H1 (cell line): ENCODE data around the gene TMEM212. TPM values are rescaled to one million over a fixed set of nuclear protein-coding genes. Genes with fewer than 3 reads are reported as not detected.

Experiments
- CTCF ChIA-PET: fragments of 300-600 bp; sonication (Branson Sonifier 250); formaldehyde crosslinking; loops from one replicate; lab custom pipeline; 2021; ENCODE audit not compliant: partially characterized antibody; lab: Charles Lee
- POLR2A ChIA-PET: fragments of 300-600 bp; sonication (Branson Sonifier 250); formaldehyde crosslinking; loops from one replicate; lab custom pipeline; 2021; ENCODE audit warnings: inconsistent platforms; ENCODE audit not compliant: partially characterized antibody; lab: Charles Lee
- DNase-seq, 2 experiments: peaks; one replicate each; pipeline versions ENCODE4 v3.0.0 to v3.0.0-alpha.2; 2010 to 2022; ENCODE audit warnings: low spot score in 2 of 2, low read depth in 1 of 2, mixed read lengths in 1 of 2
- FAIRE-seq: peaks from 2 replicates; lab custom pipeline; 2011; peaks lifted over from hg19 to GRCh38; lab: Jason Lieb, UNC
- H2AFZ ChIP-seq: 2 replicates; pipeline ENCODE4 v1.8.1; 2012; ENCODE audit warnings: low read length, inconsistent platforms
- H2AK5ac ChIP-seq: 2 replicates; pipeline ENCODE4 v1.6.1; 2013; ENCODE audit warnings: low read depth, low read length
- H2BK120ac ChIP-seq: replicated peaks from 2 replicates; pipeline ENCODE3; 2013; ENCODE audit warnings: low read depth, low read length, inconsistent platforms
- H2BK12ac ChIP-seq: 2 replicates; pipeline ENCODE4 v1.6.1; 2013; ENCODE audit warnings: low read depth, low read length
- H2BK15ac ChIP-seq: 2 replicates; pipeline ENCODE4 v1.6.1; 2013; ENCODE audit warnings: low read length
- H2BK20ac ChIP-seq: 2 replicates; pipeline ENCODE4 v1.6.1; 2013; ENCODE audit warnings: low read length
- H2BK5ac ChIP-seq: 2 replicates; pipeline ENCODE4 v1.6.1; 2013; ENCODE audit warnings: low read depth, low read length
- H3K14ac ChIP-seq: 2 replicates; pipeline ENCODE4 v1.6.1; 2013; ENCODE audit warnings: inconsistent platforms; ENCODE audit not compliant: insufficient read length
- H3K18ac ChIP-seq: 2 replicates; pipeline ENCODE4 v1.6.1; 2013; ENCODE audit warnings: low read length; ENCODE audit errors: extremely low read depth
- H3K23ac ChIP-seq: 2 replicates; pipeline ENCODE4 v1.6.1; 2013; ENCODE audit warnings: inconsistent platforms; ENCODE audit not compliant: insufficient read length
- H3K23me2 ChIP-seq: 2 replicates; pipeline ENCODE4 v1.6.1; 2013; ENCODE audit warnings: low read depth, low read length
- H3K27ac ChIP-seq: 2 replicates; pipeline ENCODE4 v1.6.1; 2011; ENCODE audit warnings: low read depth, low read length, inconsistent platforms
- H3K27me3 ChIP-seq, 4 experiments: replicated peaks in 1 of 4; 1 replicate in 1 of 4; 2 replicates in 3 of 4; pipeline versions ENCODE4 v1.6.1 to v1.8.1; 2011 to 2013; ENCODE audit warnings: low read length in 3 of 4, mild to moderate bottlenecking in 3 of 4, inconsistent platforms in 2 of 4, mixed read lengths in 2 of 4, moderate library complexity in 1 of 4; ENCODE audit not compliant: control insufficient read depth in 3 of 4, insufficient read depth in 3 of 4; ENCODE audit errors: extremely low read depth in 1 of 4
- H3K36me3 ChIP-seq, 4 experiments: 2 replicates each; pipeline versions ENCODE4 v1.6.1 to v1.8.1; 2011 to 2013; ENCODE audit warnings: mild to moderate bottlenecking in 4 of 4, low read length in 3 of 4, moderate library complexity in 2 of 4, control low read depth in 1 of 4, inconsistent platforms in 1 of 4; ENCODE audit not compliant: insufficient read depth in 4 of 4, control insufficient read depth in 2 of 4
- H3K4ac ChIP-seq: replicated peaks from 2 replicates; pipeline ENCODE3; 2013; ENCODE audit warnings: low read length, low read depth, mixed read lengths, inconsistent platforms; ENCODE audit not compliant: insufficient read length
- H3K4me1 ChIP-seq, 4 experiments: replicated peaks in 1 of 4; 1 replicate in 1 of 4; 2 replicates in 3 of 4; pipeline versions ENCODE4 v1.6.1 to v1.8.1; 2011 to 2013; ENCODE audit warnings: low read length in 3 of 4, inconsistent platforms in 2 of 4, mixed read lengths in 1 of 4; ENCODE audit not compliant: insufficient read depth in 4 of 4, control insufficient read depth in 3 of 4
- H3K4me2 ChIP-seq, 2 experiments: 2 replicates each; pipeline versions ENCODE4 v1.6.1 to v1.8.1; 2011 to 2013; ENCODE audit warnings: low read depth in 2 of 2, low read length in 2 of 2, control low read depth in 1 of 2, inconsistent platforms in 1 of 2, mild to moderate bottlenecking in 1 of 2; ENCODE audit not compliant: insufficient read depth in 1 of 2
- H3K4me3 ChIP-seq, 4 experiments: fragments of 200-600, 300-600 bp in 1 of 4; sonication (generic), shearing (Covaris generic), sonication (Bioruptor Twin) in 1 of 4; 2 replicates each; pipeline versions ENCODE4 v1.5.1 to v1.8.1; 2011 to 2016; ENCODE audit warnings: low read length in 4 of 4, low read depth in 3 of 4, control low read depth in 2 of 4, inconsistent platforms in 2 of 4, mild to moderate bottlenecking in 2 of 4, mixed read lengths in 1 of 4, moderate library complexity in 1 of 4; ENCODE audit not compliant: insufficient read depth in 2 of 4; ENCODE audit errors: extremely low read depth in 1 of 4
- H3K56ac ChIP-seq: replicated peaks from 2 replicates; pipeline ENCODE3; 2013; ENCODE audit warnings: low read depth, mild to moderate bottlenecking, mixed read lengths, low read length, inconsistent platforms; ENCODE audit not compliant: insufficient read length
- H3K79me1 ChIP-seq: 2 replicates; pipeline ENCODE4 v1.6.1; 2013; ENCODE audit warnings: low read depth, low read length, control low read depth
- H3K79me2 ChIP-seq, 2 experiments: 2 replicates each; pipeline versions ENCODE4 v1.6.1 to v1.8.1; 2012 to 2013; ENCODE audit warnings: low read length in 2 of 2, mild to moderate bottlenecking in 2 of 2, inconsistent platforms in 1 of 2; ENCODE audit not compliant: insufficient read depth in 2 of 2, control insufficient read depth in 1 of 2
- H3K9ac ChIP-seq, 4 experiments: replicated peaks in 1 of 4; 1 replicate in 1 of 4; 2 replicates in 3 of 4; pipeline versions ENCODE4 v1.6.1 to v1.8.1; 2011 to 2013; ENCODE audit warnings: low read depth in 3 of 4, low read length in 3 of 4, control low read depth in 2 of 4, mild to moderate bottlenecking in 2 of 4, moderate library complexity in 2 of 4, inconsistent platforms in 1 of 4; ENCODE audit errors: extremely low read depth in 1 of 4
- H3K9me3 ChIP-seq, 2 experiments: 2 replicates each; pipeline versions ENCODE4 v1.6.1 to v1.8.1; 2012 to 2013; ENCODE audit warnings: mild to moderate bottlenecking in 2 of 2, moderate library complexity in 2 of 2, control low read depth in 1 of 2, inconsistent platforms in 1 of 2, low read depth in 1 of 2, low read length in 1 of 2, mixed read lengths in 1 of 2; ENCODE audit not compliant: insufficient read depth in 2 of 2
- H4K20me1 ChIP-seq, 2 experiments: replicated peaks in 1 of 2; 2 replicates each; pipeline versions ENCODE3 to v1.8.1; 2011 to 2013; ENCODE audit warnings: inconsistent platforms in 2 of 2, low read length in 2 of 2, mild to moderate bottlenecking in 1 of 2; ENCODE audit not compliant: insufficient read depth in 2 of 2, control insufficient read depth in 1 of 2
- H4K5ac ChIP-seq: 2 replicates; pipeline ENCODE4 v1.6.1; 2013; ENCODE audit warnings: low read length, low read depth, mixed read lengths, inconsistent platforms; ENCODE audit not compliant: insufficient read length
- H4K8ac ChIP-seq: 2 replicates; pipeline ENCODE4 v1.8.0; 2013; ENCODE audit warnings: mild to moderate bottlenecking, moderate library complexity, low read length, inconsistent platforms; ENCODE audit not compliant: insufficient read depth; ENCODE audit errors: extremely low read depth
- H4K91ac ChIP-seq: replicated peaks from 2 replicates; pipeline ENCODE3; 2013; ENCODE audit warnings: low read length, mixed read lengths, inconsistent platforms; ENCODE audit not compliant: insufficient read length
- ASH2L ChIP-seq: fragments of 200-600, 300-600 bp; sonication (generic); IDR thresholded peaks from one replicate; pipeline ENCODE4 v1.7.1; 2017; ENCODE audit warnings: low read length
- CBX5 ChIP-seq: fragments of 300-800, 300-1000 bp; sonication (generic); IDR thresholded peaks from 2 replicates; pipeline ENCODE4 v1.7.1; 2016; ENCODE audit warnings: antibody characterized with exemption, low read length, low read depth
- CHD2 ChIP-seq: IDR thresholded peaks from 2 replicates; pipeline ENCODE4 v1.6.1; 2012; ENCODE audit warnings: low read length, improper control_type of control experiment
- EGR1 ChIP-seq: IDR thresholded peaks from 2 replicates; pipeline ENCODE4 v1.6.1; 2011; ENCODE audit warnings: low read depth, low read length, borderline replicate concordance
- GABPA ChIP-seq: IDR thresholded peaks from 2 replicates; pipeline ENCODE4 v1.6.1; 2011; ENCODE audit warnings: mild to moderate bottlenecking, low read length, moderate library complexity, borderline replicate concordance; ENCODE audit not compliant: insufficient read depth
- KDM1A ChIP-seq: fragments of 200-600, 300-600 bp; sonication (generic); IDR thresholded peaks from 2 replicates; pipeline ENCODE4 v1.7.1; 2016; ENCODE audit warnings: mild to moderate bottlenecking, low read length, borderline replicate concordance
- RAD21 ChIP-seq, 2 experiments: IDR thresholded peaks in 1 of 2; conservative IDR thresholded peaks in 1 of 2; 2 replicates each; pipeline ENCODE4 v1.6.1; 2011; ENCODE audit warnings: low read depth in 2 of 2, low read length in 2 of 2, improper control_type of control experiment in 1 of 2, inconsistent platforms in 1 of 2, mild to moderate bottlenecking in 1 of 2, moderate library complexity in 1 of 2
- SP1 ChIP-seq: IDR thresholded peaks from 2 replicates; pipeline ENCODE4 v1.6.1; 2011; ENCODE audit warnings: low read depth, low read length
- TAF7 ChIP-seq: optimal IDR thresholded peaks from 2 replicates; pipeline ENCODE3; 2011; ENCODE audit warnings: low read depth, mild to moderate bottlenecking, inconsistent platforms, low read length, moderate library complexity, borderline replicate concordance
- WGBS, 2 experiments: shearing (Covaris generic) in 1 of 2; methylation state at CpG; one replicate each; pipeline versions ENCODE4 v1.1.6 to v1.1.7; 2013 to 2015; ENCODE audit warnings: low lambda C conversion rate in 2 of 2, mixed read lengths in 2 of 2, inconsistent platforms in 1 of 2, low coverage in 1 of 2, missing lambda C conversion rate in 1 of 2; ENCODE audit not compliant: insufficient replicate concordance in 2 of 2, insufficient coverage in 1 of 2, insufficient read length in 1 of 2; ENCODE audit errors: extremely low coverage in 1 of 2, missing lambda C conversion rate in 1 of 2; 5-methylcytosine and 5-hydroxymethylcytosine counted together
- polyA plus RNA-seq, 7 experiments: library from polyadenylated mRNA; depleted of rRNA in 3 of 7; stranded (reverse) in 5 of 7; unstranded in 2 of 7; fragments of >200 nt in 5 of 7; fragments of 200-250 nt in 2 of 7; gene quantifications; 1 replicate in 5 of 7; 2 replicates in 1 of 7; 4 replicates in 1 of 7; pipeline versions ENCODE4 v1.2.1 to v1.2.3, GENCODE V29; 2011 to 2013; ENCODE audit warnings: missing spikeins in 2 of 7, mixed read lengths in 2 of 7
- total RNA-seq: library from RNA; stranded (reverse); fragmentation: NEBNext Ultra II Directional; extraction: Animal tissue kit (Norgen Biotek cat#: 25700); gene quantifications from 2 replicates; pipeline ENCODE4 v1.2.1, GENCODE V29; 2021

Gene TMEM212
- total and polyA plus RNA-seq, 2 of the 8 experiments (the other 6 are each of a cell fraction or from before 2014, with no cell fraction given): not detected

DNA sequence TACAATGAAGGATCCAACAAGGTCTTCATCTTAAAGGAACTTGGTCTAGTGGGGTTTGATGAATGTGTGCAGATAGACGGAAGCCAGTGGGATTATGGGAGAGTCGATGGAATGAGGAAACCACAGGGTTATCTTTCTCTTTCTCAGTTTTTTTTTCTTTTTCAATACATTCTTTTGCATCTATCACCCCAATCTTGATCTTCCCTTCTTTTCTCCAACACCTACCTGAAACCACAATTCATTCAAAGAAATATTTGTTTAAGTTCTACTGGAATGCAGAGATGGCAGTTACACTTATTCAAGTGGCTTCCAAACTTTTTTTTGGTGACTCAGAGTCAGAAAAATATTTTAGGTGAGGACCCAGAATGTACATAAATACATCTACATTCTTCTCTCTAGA, 1.7 kb downstream of the TMEM212 start:
- 91% methylated on average over 2 of the region's 2 CpGs; no CpG with 5 or more reads in 1 of the 2 experiments for WGBS, 2 experiments
- Histone ChIP-seq H2AFZ (no peak overlapping the region), H3K4me2 (no peak overlapping the region), H3K27ac (no peak overlapping the region), H2BK120ac (no peak overlapping the region), H3K18ac (no peak overlapping the region), H3K23me2 (no peaks in the 10 kb centered on the region), H3K27me3 (no peaks in the 10 kb centered on the region), H3K23ac (no peak overlapping the region), H3K79me2 (no peaks in the 10 kb centered on the region), H3K4me3 (no peak overlapping the region), H2BK12ac (no peak overlapping the region), H3K9ac (no peak overlapping the region), H2AK5ac (no peak overlapping the region), H2BK15ac (no peak overlapping the region), H3K36me3 (no peaks in the 10 kb centered on the region), H3K9me3 (no peaks in the 10 kb centered on the region), H3K4me1 (no peaks in the 10 kb centered on the region; a peak in 1 of 7 replicates), H4K5ac (no peak overlapping the region), H3K14ac (no peak overlapping the region), H2BK20ac (no peak overlapping the region), H3K79me1 (no peaks in the 10 kb centered on the region), H3K56ac (no peak overlapping the region), H4K20me1 (no peaks in the 10 kb centered on the region), H4K91ac (no peak overlapping the region), H4K8ac (no peak overlapping the region), H3K4ac (no peak overlapping the region), H2BK5ac (no peak overlapping the region)
- POLR2A ChIA-PET: no interaction called here
- TF ChIP-seq CBX5 (no peak), SP1 (no peak), CHD2 (no peak), TAF7 (no peak), EGR1 (no peak), KDM1A (no peak), ASH2L (no peak), RAD21 (IDR thresholded peaks at IDR 0.05 in 1 of 2, conservative IDR thresholded peaks at IDR 0.05 in 1 of 2; ENCODE audit: low read depth in 2 of 2, low read length in 2 of 2) (no peak), GABPA (no peak)
- DNase-seq (no peak), FAIRE-seq (no peak)
- CTCF ChIA-PET: no interaction called here
